NCI-H510A treated with DMSO at 0.1 percent for 48 hours (cell line): Measurements from ENCODE around the gene ACSS2.

Source experiments
- DNase-seq: peaks from one replicate; lab custom pipeline; 2025; lab: John Stamatoyannopoulos, UW

The ACSS2 gene, protein sequence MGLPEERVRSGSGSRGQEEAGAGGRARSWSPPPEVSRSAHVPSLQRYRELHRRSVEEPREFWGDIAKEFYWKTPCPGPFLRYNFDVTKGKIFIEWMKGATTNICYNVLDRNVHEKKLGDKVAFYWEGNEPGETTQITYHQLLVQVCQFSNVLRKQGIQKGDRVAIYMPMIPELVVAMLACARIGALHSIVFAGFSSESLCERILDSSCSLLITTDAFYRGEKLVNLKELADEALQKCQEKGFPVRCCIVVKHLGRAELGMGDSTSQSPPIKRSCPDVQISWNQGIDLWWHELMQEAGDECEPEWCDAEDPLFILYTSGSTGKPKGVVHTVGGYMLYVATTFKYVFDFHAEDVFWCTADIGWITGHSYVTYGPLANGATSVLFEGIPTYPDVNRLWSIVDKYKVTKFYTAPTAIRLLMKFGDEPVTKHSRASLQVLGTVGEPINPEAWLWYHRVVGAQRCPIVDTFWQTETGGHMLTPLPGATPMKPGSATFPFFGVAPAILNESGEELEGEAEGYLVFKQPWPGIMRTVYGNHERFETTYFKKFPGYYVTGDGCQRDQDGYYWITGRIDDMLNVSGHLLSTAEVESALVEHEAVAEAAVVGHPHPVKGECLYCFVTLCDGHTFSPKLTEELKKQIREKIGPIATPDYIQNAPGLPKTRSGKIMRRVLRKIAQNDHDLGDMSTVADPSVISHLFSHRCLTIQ

DNA sequence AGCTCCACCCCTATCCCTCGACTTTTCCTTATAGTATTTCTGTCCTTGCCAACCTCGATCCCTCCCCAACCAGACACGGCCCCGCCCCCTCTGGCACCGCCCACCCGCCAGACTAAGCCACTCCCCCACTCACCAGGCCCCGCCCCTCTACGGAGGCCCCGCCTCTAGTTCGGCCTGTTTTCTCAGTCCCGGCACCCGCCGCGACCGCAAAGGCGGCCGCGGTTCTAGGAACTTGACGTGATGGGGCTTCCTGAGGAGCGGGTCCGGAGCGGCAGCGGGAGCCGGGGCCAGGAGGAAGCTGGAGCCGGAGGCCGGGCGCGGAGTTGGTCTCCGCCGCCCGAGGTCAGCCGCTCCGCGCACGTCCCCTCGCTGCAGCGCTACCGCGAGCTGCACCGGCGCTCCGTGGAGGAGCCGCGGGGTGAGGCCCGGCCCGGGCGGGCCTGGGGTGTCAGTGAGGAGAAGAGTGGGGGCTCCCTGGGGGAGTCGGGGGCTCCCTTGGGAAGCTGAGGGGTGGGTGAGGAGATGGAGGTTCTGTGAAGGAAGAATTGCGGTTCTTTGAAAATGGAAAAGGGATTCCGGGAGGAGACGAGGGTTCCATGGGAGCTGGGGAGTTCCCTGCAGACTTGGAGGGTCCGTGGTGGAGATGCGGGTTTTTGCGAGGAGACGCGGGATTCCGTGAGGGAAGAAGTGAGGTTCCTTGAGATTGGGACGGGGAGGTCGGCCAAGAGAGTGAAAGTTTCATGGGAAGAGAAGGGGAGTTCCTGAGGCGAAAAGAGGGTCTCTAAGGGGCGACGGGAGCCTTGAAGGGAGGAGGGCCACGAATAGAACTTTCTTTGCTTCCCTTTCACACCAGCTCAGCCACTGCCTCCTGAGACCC, at the start of gene ACSS2:
ACSS2 (plus strand) TSS at position 207 of the 877 bp plus-strand sequence; CDS start at position 241, 34 bp downstream.
- DNase-seq, result no peak

DNA sequence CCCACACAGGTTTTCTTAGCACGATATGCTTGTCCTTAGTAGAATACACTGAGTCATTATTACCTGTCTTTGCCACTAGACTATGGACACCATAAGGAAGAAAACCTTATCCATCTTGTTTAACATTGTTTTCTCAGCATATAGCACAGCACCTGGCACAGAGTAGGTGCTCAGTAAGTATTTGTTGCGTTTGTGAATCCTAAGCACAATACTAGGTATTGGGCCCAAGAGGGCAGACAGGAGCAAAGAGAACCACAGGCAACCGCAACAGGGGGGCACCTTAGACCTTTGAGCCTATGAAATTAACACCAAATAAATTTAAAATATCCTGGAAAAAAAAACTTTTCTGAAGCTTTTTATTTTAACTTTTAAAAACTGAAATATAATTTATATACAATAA, 47.2 kb upstream of the ACSS2 start:
- DNase-seq, result no peak

DNA sequence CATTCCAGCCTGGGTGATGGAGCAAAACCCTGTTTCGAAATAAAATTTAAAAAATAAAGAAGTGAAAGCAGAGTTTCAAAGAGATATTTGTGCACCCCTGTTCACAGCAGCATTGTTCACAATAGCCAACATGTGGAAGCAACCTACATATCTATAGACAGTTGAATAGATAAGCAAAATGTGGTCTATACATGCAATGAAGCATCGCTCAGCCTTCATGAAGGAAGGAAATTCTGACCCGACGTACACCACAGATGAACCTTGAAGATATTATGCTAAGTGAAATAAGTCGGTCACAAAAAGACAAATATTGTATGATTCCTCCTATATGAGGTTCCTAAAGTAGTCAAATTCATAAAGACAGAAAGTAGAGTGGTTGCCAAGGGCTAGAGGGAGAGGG, 44.5 kb upstream of the ACSS2 start:
- DNase-seq, result no peak

DNA sequence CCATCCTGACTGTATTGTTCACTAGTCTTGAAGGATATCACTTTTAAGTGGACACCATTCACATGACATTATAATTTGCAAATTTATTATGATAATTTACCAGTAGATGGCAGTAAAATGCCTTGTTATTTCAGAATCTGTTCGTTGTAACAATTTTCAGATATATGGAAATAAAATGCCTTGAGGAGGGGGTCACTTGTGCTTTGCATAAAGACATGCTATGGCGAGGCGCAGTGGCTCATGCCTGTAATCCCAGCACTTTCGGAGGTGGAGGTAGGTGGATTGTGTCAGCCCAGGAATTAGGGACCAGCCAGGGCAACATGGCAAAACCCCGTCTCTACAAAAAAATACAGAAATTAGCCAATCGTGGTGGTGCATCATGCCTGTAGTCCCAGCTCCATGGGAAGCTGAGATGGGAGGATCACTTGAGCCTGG, 41.9 kb upstream of the ACSS2 start:
- DNase-seq, result peak; percentile 70

DNA sequence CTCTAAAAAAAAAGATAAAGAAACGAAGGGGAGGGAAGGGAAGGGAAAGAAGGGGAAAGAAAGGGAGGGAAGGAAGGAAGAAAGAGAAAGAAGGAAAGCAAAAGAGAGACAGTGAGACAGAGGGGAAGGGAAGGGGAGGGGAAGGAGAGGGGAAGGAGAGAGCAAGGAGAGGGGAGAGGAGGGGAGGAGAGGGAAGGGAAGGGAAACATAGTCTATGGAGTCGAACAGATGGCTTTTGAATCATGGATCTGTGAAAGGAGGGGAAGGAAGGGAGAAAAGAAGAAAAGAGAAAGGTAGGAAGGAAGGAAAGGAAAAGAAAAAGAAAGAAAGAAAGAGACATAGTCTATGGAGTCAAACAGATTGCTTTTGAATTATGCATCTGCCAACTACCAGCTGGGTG, 34.3 kb upstream of the ACSS2 start:
- DNase-seq, result no peak

DNA sequence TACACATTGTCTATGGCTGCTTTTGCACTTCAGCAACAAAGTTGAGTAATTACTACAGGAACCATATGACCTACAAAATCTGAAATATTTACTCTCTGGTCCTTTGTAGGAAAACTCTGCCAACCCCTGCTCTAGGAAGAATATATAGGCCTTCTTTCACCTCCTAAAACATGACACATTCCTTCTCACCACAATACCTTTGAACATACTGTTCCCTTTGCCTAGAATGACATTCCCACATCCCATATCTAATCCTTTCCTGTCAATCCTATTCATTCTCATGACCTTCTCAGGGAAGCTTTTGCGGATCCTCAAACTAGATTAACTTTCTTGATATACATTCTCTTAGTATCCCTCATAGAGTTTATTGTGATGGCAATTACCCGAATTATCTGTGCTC, 33.0 kb upstream of the ACSS2 start:
- DNase-seq, result no peak

DNA sequence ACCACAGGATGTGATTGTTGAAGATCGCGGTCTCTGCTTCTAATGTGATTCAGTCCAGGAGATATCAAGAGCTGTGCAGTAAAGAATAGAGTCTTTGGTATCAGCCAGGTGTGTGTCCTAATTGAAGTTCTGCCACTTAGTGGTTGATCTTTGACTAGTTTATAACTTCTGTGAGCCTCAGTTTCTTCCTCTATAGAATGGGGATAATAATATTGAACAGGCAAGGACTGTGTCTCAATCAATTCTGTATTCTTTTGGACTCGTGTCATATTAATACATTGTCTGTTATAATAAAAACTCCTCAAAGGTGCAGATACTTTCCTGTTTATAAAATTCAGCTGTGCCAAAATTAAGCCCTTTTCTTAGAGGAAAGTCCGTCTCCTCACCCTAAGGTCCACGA, 27.8 kb upstream of the ACSS2 start:
- no peak for DNase-seq

DNA sequence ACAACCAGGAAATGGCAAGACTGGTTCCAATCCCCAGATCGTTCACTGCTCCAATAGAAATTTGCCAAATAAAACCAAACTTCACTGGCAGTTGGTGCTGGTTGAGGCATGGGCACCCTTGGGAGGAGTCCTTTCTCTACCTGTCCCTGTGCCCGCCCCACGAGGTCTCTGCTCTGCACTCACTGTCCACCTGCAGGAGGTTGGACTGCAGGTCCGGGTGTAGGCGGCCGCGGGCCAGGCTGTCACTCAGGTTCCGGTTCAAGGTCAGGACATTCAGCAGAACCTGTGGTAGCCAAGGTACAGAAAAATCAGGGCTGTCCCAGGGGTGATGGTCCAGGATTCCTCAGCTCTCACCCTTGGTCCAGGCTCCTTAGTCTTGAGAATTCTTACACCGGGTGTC, 26.6 kb upstream of the ACSS2 start:
- DNase-seq, result no peak

DNA sequence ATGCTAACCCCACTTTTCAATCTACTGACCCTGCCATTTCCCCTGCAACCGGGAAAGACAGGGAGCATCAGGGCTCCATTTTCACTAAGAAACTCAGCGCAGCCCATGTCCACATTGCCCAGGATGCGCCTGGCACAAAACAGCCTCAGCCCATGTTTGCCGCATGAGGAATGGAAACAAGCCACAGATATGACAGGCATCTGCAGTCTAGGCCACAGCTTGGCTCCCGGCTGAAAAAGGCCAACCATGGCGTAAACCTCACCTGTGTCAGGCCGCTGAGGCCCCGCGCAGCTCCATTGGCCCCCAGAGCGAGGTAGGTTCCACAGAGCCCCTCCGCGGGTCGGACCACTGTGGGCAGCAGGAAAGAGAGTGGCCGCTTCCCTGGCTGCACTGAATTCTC, 25.4 kb upstream of the ACSS2 start:
- DNase-seq, result no peak

DNA sequence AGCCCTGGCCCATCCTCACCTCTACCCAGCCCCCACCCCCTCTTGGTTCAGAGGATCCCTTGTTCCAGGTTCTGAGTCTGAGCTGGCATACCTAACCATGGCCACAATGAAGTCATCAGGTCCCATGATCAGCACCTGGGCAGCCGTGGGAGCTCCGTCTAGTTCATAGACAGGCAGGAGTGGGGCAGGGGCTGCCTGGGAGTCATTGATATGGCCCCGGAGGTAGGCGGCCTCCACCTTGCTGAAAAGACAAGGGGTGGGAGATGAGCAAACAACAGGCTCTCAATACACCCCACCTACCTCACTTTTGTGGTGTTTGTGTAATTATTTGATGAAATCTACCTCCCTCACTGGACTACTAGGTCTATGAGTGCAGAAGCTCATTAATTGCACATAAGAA, 24.1 kb upstream of the ACSS2 start:
- DNase-seq, result no peak

DNA sequence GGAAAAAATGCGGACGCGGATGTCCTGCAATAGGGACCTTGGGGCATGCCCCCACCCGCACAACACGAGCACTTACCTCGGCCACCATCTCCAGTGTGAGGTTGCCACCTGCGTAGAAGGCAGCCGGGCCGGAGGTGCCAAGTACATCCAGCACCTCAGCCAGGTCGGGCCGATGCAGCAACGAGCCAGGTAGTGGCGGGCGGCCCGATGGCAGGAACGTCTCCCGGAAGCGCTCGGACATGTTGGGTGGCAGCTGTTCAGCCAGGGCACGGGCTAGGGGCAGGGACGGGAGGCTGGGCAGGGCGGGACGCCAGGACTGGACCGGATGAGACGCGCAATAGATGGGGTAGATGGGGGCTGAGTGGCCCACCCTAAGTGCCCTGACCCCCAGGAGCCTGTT, 17.0 kb upstream of the ACSS2 start:
- no peak for DNase-seq

DNA sequence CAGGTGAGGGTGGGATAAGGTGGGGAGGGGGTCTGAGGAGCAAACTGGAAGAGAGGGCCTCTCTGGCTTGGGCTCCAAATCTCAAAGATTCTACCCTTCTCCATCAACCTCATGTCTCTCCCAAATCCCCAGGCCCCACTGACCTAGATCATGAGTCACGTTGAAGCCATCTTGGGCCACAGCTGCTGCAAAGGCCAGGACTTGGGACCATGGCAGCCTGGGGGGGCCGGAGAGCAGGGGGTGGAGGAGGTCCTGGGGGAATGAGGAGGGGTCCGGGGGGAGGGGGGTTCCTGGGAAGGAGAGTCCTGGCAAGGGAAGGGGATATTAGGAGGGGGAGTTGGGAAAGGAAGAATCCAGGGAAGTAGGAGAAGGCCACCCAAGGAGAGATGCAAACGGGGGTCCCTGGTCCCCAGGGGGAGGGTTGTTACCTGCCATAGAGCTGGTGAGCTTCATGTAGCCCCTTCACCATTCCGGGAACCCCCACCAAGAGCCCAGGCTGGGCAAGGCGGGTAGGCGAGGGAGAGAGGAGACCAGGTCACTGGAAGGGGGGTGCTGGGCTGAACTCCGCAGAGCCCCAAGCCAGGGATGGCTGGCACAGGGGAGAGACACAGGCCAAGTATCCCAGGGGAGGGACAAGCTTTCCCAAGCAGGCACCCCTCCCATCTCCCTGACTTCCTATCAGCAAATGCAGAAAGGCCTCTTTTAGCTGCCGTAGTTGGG, 16.4 kb upstream of the ACSS2 start:
- DNase-seq, result no peak

DNA sequence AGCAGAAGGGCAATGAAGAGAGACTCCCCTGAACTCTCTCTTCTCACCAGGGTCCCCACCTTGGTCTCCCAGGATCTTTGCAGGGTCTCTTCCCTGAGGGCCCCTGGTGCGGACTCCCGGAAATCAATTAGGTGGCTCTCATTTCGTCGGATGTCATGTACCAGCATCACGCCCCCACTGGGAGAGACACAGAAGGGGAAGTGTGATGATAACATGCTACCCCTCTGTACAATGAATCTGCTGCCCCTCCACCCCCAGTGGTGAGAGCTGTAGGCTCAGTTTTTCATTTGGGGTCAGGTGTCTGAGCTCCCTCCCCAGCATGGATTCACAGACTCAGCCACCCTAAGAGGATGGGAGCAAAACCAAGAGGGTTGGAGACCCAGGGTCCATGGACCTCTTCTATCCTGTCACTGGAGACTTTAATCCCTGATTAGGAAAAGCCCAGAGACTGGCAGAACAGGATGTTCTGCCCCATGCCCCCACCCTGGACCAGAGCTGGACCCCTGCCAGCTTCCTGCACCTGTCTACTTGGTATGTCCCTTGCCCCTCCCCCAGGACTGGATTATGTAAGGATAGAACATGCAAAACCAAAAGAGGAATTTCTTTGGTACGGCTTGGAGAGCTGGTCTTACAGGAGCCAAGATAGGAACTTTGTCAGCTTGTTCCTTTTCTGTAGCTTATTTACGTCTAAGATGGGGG, 14.9 kb upstream of the ACSS2 start:
- peak; percentile 88 for DNase-seq

DNA sequence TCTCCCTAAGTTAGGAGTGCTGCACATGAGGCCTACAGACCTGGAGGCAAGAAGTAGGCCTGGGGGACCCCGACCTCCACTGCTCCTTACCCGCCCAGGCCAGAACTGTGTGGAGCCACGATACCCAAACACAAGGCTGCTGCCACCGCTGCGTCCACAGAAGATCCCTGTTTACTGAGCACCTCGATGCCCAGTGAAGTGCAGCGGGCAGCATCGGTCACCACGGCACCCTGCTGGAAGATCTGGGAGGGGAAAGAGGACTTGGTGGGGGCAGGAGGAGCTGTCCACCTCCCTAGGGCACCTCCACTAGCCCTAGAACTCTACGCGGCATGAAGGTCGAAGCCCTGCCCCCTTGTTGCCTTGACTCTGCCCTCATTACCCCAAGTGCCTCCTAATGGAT, 13.7 kb upstream of the ACSS2 start:
- peak; percentile 6 for DNase-seq

DNA sequence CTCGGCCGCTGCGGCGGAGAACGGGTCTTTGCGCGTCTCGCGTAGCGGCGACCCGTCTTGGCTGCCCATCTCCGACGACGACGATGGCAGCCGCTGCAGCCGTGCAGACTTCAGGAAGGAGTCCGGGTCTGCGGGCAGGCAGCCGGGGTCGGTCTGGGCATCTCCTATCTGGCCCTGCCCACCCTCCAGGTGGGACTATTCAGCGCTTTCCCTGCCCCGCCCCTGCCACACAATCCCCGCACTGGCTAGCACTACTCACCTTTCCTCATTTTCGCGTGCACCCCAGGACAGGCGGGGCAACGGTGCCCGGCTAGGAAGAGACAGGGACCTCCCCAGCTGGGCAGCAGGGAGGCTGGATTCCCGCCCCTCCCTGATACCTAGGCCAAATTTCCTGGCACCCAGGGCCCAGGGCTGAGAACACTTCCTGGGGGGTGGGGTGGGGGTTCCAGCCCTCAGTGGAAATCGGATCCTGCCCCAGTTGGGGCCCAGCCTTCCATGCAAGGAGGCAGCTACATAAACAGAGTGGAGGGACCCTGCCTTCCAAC, 12.9 kb upstream of the ACSS2 start:
- no peak for DNase-seq

DNA sequence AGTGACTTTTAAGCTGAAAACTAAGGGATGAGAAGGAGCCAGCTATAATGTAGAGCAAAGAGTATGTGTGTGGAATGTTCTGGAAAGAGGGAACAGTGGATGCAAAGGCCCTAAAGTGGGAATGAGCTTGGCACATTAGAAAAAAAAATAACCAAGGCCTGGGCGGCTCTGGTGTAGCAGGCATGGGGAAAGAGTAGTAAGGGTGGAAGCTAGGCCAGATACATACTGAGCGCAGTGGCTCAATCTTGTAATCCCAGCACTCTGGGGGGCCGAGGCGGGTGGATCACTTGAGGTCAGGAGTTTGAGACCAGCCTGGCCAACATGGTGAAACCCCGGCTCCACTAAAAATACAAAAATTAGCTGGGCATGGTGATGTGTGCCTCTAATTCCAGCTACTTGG, 12.2 kb upstream of the ACSS2 start:
- no peak for DNase-seq

DNA sequence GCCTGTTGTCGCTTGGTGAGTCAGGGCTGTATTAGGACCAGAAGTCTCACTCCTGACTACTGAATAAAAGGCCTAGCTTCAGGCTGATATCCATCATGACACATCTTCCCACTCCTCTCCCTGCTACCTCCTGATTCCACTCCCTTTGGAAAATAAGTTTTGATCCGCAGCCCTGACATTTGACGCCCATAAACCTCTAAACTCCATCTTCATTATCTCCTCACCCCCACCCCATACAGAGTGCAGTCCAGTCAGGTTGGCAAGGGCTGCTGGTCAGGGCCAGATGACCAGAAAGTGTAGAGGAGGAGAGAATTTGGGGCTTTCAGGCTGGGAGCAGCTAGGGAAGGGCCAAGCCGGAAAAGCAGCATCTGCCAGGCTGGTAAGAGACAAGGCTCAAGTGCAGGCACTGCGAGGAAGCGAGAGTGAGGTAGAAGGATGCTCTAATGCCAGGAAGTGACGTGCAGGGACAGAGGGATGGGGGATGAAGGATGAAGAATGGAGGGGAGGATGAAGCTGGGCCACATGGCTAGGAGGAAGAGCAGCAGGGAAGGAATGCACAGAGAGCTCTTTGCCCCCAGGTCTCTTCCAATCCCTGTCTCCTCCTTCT, 5.0 kb upstream of the ACSS2 start:
- DNase-seq, result no peak

DNA sequence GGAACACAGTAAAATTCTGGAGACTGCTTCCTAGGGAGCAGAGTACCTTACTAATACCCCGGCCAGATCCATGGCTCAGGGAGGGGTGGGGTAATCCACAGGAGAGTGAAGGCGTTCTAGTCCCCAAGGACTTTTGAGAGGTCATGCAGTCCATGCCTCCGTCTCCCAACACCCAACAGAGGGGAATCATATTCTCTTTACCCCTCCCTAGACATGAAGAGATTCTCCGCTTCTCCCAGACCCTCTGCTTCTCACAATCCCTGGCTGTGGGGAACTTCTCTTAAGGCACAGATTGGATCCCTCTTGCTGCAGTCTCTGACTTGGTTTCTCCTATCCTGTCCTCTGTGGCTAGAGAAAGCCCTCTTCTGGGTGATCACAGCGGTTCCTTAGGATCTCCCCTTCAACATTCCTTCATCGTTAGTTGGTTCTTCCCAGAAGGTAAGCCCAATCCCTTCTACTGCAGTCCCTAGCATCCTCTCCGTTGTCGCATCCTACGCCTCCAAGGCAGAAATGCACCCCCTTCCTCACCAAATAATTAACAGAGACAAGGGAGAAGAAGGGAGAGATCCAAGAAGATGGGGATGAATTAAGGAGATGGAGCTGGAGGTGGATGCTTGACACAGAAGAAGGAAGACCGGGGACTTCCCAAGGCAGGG, 4.3 kb upstream of the ACSS2 start:
- no peak for DNase-seq

DNA sequence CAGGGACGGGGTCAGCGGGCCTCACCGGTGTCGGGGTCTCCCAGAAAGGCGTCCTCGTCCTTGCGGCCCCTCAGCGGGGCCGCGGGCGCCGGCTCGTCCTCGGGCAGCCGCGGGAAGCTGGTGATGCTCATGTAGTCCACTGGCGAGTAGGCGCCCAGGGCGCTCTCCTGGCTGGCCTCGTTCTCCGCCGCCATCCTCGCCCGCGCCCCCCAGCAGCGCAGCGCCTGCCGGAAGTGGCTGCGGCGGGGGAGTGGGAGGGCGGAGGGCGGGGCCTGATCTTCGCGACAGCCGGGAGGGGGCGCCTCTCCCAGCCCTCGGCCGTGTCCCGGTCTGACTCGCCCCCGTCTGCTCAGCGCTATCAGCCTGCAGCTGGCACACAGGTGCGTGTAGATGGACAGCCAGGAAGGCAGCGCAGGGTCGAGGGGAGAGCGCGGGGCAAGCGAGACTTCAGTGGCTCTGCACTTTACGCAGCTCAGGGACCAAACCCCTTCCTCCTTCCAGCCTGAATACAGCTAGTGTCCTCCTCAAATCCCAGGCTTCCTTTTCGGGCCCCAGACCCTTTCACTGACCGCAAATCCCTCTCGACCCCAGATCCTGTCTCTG, 3.7 kb upstream of the ACSS2 start, which contains the start of gene GGT7:
GGT7 (minus strand) TSS at position 235 of the 603 bp plus-strand sequence; CDS start at position 194, 41 bp downstream.
- peak; percentile 85 for DNase-seq
